GM23338 (cell line): Measurements from ENCODE around the gene G6PC3. TPM values are rescaled to one million over a fixed set of nuclear protein-coding genes. Genes with fewer than 3 reads are reported as not detected.

Experiments
- ATAC-seq: fragments of 200-7000 bp; cut with Tn5 transposase; 3 replicates; pipeline ENCODE4 v1.9.1; 2020
- DNase-seq: peaks from one replicate; pipeline ENCODE4 v3.0.0-alpha.2; 2015; ENCODE audit warnings: low spot score
- H2AFZ ChIP-seq: fragments of 200-600 bp; sonication (generic); 2 replicates; pipeline ENCODE4 v1.8.0; 2016; ENCODE audit warnings: antibody characterized with exemption, mild to moderate bottlenecking, moderate library complexity
- H3F3A ChIP-seq: fragments of 200-600 bp; sonication (generic); replicated peaks from 2 replicates; pipeline ENCODE4 v1.8.0; 2017; ENCODE audit warnings: antibody characterized with exemption, mixed run types, low read depth
- H3K27ac ChIP-seq: fragments of 200-600 bp; sonication (generic); 2 replicates; pipeline ENCODE4 v1.6.1; 2016; ENCODE audit warnings: low read depth
- H3K27me3 ChIP-seq: fragments of 200-600 bp; sonication (generic); 2 replicates; pipeline ENCODE4 v1.8.0; 2016; ENCODE audit warnings: mild to moderate bottlenecking, mixed run types, moderate library complexity; ENCODE audit not compliant: insufficient read depth
- H3K36me3 ChIP-seq: fragments of 200-600 bp; sonication (generic); 2 replicates; pipeline ENCODE4 v1.8.0; 2016; ENCODE audit warnings: mild to moderate bottlenecking; ENCODE audit not compliant: insufficient read depth
- H3K4me1 ChIP-seq: fragments of 200-600 bp; sonication (generic); 2 replicates; pipeline ENCODE4 v1.8.0; 2016; ENCODE audit warnings: mild to moderate bottlenecking, moderate library complexity; ENCODE audit not compliant: insufficient read depth
- H3K4me2 ChIP-seq: fragments of 200-600 bp; sonication (generic); 2 replicates; pipeline ENCODE4 v1.7.1; 2017; ENCODE audit warnings: mixed run types
- H3K4me3 ChIP-seq: fragments of 200-600 bp; sonication (generic); 2 replicates; pipeline ENCODE4 v1.6.1; 2016; ENCODE audit warnings: mixed run types
- H3K79me2 ChIP-seq: fragments of 200-600 bp; sonication (generic); replicated peaks from 2 replicates; pipeline ENCODE4 v1.8.0; 2017; ENCODE audit warnings: mild to moderate bottlenecking; ENCODE audit not compliant: insufficient read depth
- H3K9me2 ChIP-seq: fragments of 200-600 bp; sonication (generic); 2 replicates; pipeline ENCODE4 v1.8.0; 2017; ENCODE audit not compliant: insufficient read depth
- H4K20me1 ChIP-seq: fragments of 200-600 bp; sonication (generic); replicated peaks from 2 replicates; pipeline ENCODE4 v1.8.0; 2017; ENCODE audit warnings: mild to moderate bottlenecking; ENCODE audit not compliant: insufficient read depth
- H3K27ac Mint-ChIP-seq: 2 replicates; pipeline ENCODE4 v1.8.0; 2020; ENCODE audit warnings: inconsistent platforms, mild to moderate bottlenecking, moderate library complexity, mixed read lengths
- H3K27me3 Mint-ChIP-seq: 3 replicates; pipeline ENCODE4 v1.8.0; 2022; ENCODE audit warnings: low read depth, mild to moderate bottlenecking, moderate library complexity, mixed read lengths, inconsistent platforms; ENCODE audit not compliant: insufficient read depth, poor library complexity
- H3K36me3 Mint-ChIP-seq: 3 replicates; pipeline ENCODE4 v1.8.0; 2021; ENCODE audit warnings: low read depth, mild to moderate bottlenecking, inconsistent platforms, moderate library complexity, mixed read lengths
- H3K4me1 Mint-ChIP-seq: 3 replicates; pipeline ENCODE4 v1.8.0; 2020; ENCODE audit warnings: mild to moderate bottlenecking, inconsistent platforms, mixed read lengths
- H3K4me3 Mint-ChIP-seq: 3 replicates; pipeline ENCODE4 v1.8.0; 2021; ENCODE audit warnings: moderate library complexity, mild to moderate bottlenecking, inconsistent platforms, mixed read lengths
- H3K9me3 Mint-ChIP-seq: 3 replicates; pipeline ENCODE4 v1.8.0; 2020; ENCODE audit warnings: moderate library complexity, mild to moderate bottlenecking, inconsistent platforms, mixed read lengths
- EZH2 ChIP-seq: fragments of 200-600 bp; sonication (generic); IDR thresholded peaks from one replicate; pipeline ENCODE4 v1.8.0; 2017; ENCODE audit warnings: antibody characterized with exemption, mild to moderate bottlenecking, low read depth; ENCODE audit not compliant: unreplicated experiment
- POLR2AphosphoS5 ChIP-seq: IDR thresholded peaks from 2 replicates; pipeline ENCODE4 v1.6.1; 2016; ENCODE audit warnings: antibody characterized with exemption, low read depth
- REST ChIP-seq: IDR thresholded peaks from one replicate; pipeline ENCODE4 v1.6.1; 2018; ENCODE audit warnings: antibody characterized with exemption; ENCODE audit not compliant: unreplicated experiment
- ZNF462 ChIP-seq: fragments of 250-450 bp; sonication (Bioruptor Pico); IDR thresholded peaks from 2 replicates; pipeline ENCODE4 v1.5.0; 2020; ENCODE audit warnings: mild to moderate bottlenecking, moderate library complexity
- polyA plus RNA-seq: library from polyadenylated mRNA; unstranded; fragments of >200 nt; fragmentation: Nextera tagmentation; extraction: Ambion mirVana; gene quantifications from 2 replicates; pipeline ENCODE4 v1.2.1, GENCODE V29; 2016
- total RNA-seq: library from RNA; depleted of rRNA; stranded (reverse); fragments of >200 nt; shearing (Covaris generic); gene quantifications from 2 replicates; pipeline ENCODE4 v1.2.3, GENCODE V29; 2014
- TF ChIP-seq, protein P1 (sequence below): IDR thresholded peaks from 2 replicates; pipeline ENCODE4 v1.6.1; 2016; ENCODE audit warnings: antibody characterized with exemption

The G6PC3 gene
- total and polyA plus RNA-seq, 2 experiments from 2014 or later: 112 to 143 TPM

DNA sequence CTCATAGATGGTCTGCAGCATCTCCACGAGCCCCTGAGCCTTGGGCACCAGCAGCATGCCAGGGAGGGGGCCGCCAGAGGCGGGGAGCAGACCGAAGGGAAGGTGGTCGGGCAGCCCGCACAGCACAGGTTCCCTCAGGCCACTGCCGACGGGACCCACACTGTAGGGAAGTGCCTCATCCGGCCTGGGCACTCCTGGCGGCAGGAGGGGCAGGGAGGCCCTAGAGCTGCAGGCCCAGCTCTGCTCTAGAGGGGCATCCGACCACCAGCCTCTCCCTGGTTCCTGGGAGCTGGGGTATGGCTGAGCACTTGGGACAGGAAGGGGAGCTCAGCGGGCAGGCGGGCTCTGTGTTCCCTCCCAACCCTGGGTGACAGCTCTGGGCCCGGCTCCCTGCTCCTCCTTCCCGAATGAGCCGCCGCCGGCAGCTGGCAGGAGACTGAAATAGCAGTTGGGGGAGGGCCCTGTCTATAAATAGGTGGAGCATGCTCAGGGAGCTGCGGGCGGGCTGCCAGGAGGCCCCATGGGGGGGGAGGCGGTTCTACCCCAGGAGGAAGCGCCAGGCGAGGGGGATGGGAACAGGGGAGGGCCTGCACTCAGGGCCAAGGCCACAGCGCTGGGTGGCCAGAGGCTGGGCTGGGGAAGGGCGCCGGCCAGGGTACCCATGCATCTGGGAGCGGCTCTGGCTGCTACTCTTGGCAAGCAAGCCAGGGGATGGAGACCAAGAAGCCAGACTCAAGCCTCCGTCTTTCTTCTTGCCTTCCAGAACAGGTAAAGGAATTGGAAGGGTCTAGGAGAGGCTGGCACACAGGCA, 40.5 kb downstream of the G6PC3 start:
- H3K27me3 Mint-ChIP-seq: peaks cover 5% of the 10 kb centered on the region
- Histone ChIP-seq H3K27me3 (no peaks in the 10 kb centered on the region), H3K4me1 (peaks cover 34% of the 10 kb centered on the region), H3K4me2 (peak overlapping the region; percentile 77), H3K79me2 (peaks cover 6% of the 10 kb centered on the region), H4K20me1 (peaks cover 3% of the 10 kb centered on the region), H2AFZ (no peak overlapping the region), H3K36me3 (no peaks in the 10 kb centered on the region), H3K4me3 (peak overlapping the region; percentile 54), H3K27ac (no peak overlapping the region; the same call in 1 of the 2 replicates), H3F3A (peaks cover 18% of the 10 kb centered on the region; the same call in 1 of the 2 replicates), H3K9me2 (no peaks in the 10 kb centered on the region)
- peaks cover 45% of the 10 kb centered on the region for H3K4me1 Mint-ChIP-seq
- H3K4me3 Mint-ChIP-seq: peak overlapping the region; percentile 52; the same call in 2 of the 3 replicates
- ATAC-seq (peak; percentile 86), DNase-seq (peak; percentile 95)
- H3K9me3 Mint-ChIP-seq: no peaks in the 10 kb centered on the region
- no peak for TF ChIP-seq ZNF462
- peak; percentile 54 for TF ChIP-seq POLR2AphosphoS5
- no peak for TF ChIP-seq EZH2
- TF ChIP-seq REST: no peak
- TF ChIP-seq, protein P1, sequence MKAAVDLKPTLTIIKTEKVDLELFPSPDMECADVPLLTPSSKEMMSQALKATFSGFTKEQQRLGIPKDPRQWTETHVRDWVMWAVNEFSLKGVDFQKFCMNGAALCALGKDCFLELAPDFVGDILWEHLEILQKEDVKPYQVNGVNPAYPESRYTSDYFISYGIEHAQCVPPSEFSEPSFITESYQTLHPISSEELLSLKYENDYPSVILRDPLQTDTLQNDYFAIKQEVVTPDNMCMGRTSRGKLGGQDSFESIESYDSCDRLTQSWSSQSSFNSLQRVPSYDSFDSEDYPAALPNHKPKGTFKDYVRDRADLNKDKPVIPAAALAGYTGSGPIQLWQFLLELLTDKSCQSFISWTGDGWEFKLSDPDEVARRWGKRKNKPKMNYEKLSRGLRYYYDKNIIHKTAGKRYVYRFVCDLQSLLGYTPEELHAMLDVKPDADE: peak; percentile 4; the same call in 1 of the 2 replicates
- H3K27ac Mint-ChIP-seq: no peak overlapping the region
- no peaks in the 10 kb centered on the region; the same call in 2 of the 3 replicates for H3K36me3 Mint-ChIP-seq
